Upper lobe of right lung (tissue), 1 donor: ENCODE measurements around the gene LLGL2. TPM values are rescaled to one million over a fixed set of nuclear protein-coding genes. Genes with fewer than 3 reads are reported as not detected.

Source experiments
- ATAC-seq: fragments of 200-7000 bp; cut with Tn5 transposase; one replicate; pipeline ENCODE4 v1.9.1; 2020; ENCODE audit warnings: mild to moderate bottlenecking, moderate library complexity
- DNase-seq: peaks from one replicate; pipeline ENCODE4 v3.0.0-alpha.2; 2020
- H3K27ac ChIP-seq: fragments of 200-600 bp; one replicate; pipeline ENCODE4 v1.8.0; 2022
- H3K27me3 ChIP-seq: fragments of 200-600 bp; one replicate; pipeline ENCODE4 v1.8.0; 2022; ENCODE audit warnings: mild to moderate bottlenecking
- H3K36me3 ChIP-seq: fragments of 200-600 bp; one replicate; pipeline ENCODE4 v1.8.0; 2022
- H3K4me1 ChIP-seq: fragments of 200-600 bp; one replicate; pipeline ENCODE4 v1.8.0; 2022
- H3K4me3 ChIP-seq: fragments of 200-600 bp; one replicate; pipeline ENCODE4 v1.8.0; 2022; ENCODE audit warnings: mild to moderate bottlenecking
- H3K9me3 ChIP-seq: fragments of 200-600 bp; one replicate; pipeline ENCODE4 v1.8.0; 2022
- intact Hi-C: fragments of 100-400 bp; cut with DNase I; formaldehyde crosslinking; loops from one replicate; pipeline ENCODE4 v1.11.0; 2022
- total RNA-seq: library from RNA; stranded (reverse); fragmentation: NEBNext Ultra II Directional; extraction: Animal tissue kit (Norgen Biotek cat#: 25700); gene quantifications from one replicate; pipeline ENCODE4 v1.2.1, GENCODE V29; 2021
- TF ChIP-seq, protein P1 (sequence below): fragments of 200-600 bp; IDR thresholded peaks from one replicate; pipeline ENCODE4 v1.8.0; 2022; ENCODE audit warnings: antibody characterized with exemption
- donor health status: DM: no; HTN: yes; CAD: no; lungs with severe emphysema.

Gene LLGL2
- total RNA-seq, 1 donor from 2014 or later = 133 TPM

DNA sequence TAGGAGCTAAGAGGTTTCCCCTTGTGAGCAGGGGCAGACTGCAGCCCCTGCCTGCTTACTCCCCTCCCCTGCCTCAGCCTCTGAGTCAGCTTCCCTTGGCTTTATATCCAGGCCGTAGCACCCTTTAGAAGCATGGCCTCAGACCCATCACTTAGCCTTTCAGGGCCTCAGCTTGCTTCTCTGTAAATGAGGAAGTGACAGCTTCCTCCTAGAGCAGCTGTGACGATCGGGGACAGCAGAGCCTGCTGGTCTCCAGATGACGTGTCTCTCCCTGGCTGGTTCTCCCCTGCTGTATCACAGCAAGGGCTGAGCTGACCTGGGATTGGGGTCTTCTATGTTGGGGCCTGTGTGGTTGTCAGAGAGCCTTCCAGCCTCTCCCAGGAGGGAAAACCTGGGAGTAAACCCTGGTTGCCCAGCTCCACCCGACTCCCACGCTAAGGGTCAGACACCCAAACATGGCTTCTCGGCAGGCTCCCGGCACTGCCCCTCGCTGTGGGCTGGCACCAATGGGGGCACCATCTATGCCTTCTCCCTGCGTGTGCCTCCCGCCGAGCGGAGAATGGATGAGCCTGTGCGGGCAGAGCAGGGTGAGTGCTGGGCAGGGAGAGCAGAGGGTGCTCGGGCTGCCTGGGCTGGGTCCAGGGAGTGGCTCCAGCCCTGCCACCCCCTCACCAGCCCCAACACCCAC lies 45.8 kb downstream of the LLGL2 start:
- DNase-seq = peak; percentile 67
- H3K4me3 ChIP-seq = no peak overlapping the region
- no peaks in the 10 kb centered on the region for H3K4me1 ChIP-seq
- peaks cover 6% of the 10 kb centered on the region for H3K36me3 ChIP-seq
- H3K9me3 ChIP-seq = no peaks in the 10 kb centered on the region
- H3K27ac ChIP-seq = peak overlapping the region; percentile 66
- TF ChIP-seq, protein P1, sequence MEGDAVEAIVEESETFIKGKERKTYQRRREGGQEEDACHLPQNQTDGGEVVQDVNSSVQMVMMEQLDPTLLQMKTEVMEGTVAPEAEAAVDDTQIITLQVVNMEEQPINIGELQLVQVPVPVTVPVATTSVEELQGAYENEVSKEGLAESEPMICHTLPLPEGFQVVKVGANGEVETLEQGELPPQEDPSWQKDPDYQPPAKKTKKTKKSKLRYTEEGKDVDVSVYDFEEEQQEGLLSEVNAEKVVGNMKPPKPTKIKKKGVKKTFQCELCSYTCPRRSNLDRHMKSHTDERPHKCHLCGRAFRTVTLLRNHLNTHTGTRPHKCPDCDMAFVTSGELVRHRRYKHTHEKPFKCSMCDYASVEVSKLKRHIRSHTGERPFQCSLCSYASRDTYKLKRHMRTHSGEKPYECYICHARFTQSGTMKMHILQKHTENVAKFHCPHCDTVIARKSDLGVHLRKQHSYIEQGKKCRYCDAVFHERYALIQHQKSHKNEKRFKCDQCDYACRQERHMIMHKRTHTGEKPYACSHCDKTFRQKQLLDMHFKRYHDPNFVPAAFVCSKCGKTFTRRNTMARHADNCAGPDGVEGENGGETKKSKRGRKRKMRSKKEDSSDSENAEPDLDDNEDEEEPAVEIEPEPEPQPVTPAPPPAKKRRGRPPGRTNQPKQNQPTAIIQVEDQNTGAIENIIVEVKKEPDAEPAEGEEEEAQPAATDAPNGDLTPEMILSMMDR = no peak
- intact Hi-C loops = no loop called here
- no peaks in the 10 kb centered on the region for H3K27me3 ChIP-seq
- peak; percentile 80 for ATAC-seq

DNA sequence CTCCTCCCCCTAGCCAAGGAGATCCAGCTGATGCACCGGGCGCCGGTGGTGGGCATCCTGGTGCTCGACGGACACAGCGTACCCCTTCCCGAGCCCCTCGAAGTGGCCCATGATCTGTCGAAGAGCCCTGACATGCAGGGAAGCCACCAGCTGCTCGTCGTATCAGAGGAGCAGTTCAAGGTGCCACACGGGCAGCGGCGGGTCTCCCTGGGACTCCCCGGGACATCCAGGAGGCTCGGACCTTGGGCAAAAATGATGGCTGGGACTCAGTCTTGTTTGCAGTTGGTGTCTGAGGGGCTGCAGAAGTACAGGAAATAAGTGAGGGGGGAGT lies 46.4 kb downstream of the LLGL2 start:
- H3K4me1 ChIP-seq = no peaks in the 10 kb centered on the region
- no peak for DNase-seq

DNA sequence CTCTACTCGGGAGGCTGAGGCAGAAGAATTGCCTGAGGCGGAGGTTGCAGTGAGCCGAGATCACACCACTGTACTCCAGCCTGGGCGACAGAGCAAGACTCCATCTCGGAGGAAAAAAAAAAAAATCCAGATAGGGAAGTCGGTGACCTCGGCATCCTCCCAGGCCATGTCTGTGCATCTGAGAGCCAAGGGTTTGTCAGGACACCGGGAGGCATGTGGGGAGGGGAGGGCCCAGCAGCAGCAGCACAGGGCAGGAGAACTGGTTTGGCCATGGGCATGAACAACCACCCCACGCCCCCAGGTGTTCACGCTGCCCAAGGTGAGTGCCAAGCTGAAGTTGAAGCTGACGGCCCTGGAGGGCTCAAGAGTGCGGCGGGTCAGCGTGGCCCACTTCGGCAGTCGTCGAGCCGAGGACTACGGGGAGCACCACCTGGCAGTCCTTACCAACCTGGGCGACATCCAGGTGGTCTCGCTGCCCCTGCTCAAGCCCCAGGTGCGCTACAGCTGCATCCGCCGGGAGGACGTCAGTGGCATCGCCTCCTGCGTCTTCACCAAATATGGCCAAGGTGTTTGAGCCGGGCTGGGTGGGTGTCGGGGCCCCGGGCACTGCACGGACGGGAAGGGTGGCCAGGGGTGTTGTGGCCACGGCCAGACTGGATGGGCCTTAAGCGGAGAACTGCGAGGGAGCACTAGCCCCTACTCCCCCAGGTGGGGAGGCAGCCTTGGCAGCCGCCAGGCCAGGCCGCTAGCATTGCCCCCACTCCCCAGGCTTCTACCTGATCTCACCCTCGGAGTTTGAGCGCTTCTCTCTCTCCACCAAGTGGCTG lies 47.4 kb downstream of the LLGL2 start:
- ATAC-seq (no peak), DNase-seq (peak; percentile 60)
- TF ChIP-seq, protein P1 = no peak
- no peak overlapping the region for H3K4me3 ChIP-seq
- intact Hi-C loops = no loop called here
- H3K27ac ChIP-seq = no peak overlapping the region
- no peaks in the 10 kb centered on the region for H3K9me3 ChIP-seq
- no peaks in the 10 kb centered on the region for H3K4me1 ChIP-seq
- H3K27me3 ChIP-seq = no peaks in the 10 kb centered on the region
- no peaks in the 10 kb centered on the region for H3K36me3 ChIP-seq

More for the DNA sequence above, 46.4 kb downstream of the LLGL2 start:
- intact Hi-C loops = no loop called here
- H3K9me3 ChIP-seq = no peaks in the 10 kb centered on the region
- no peaks in the 10 kb centered on the region for H3K27me3 ChIP-seq
- no peak overlapping the region for H3K4me3 ChIP-seq
- no peak for ATAC-seq
- H3K27ac ChIP-seq = peak overlapping the region; percentile 66
- H3K36me3 ChIP-seq = peaks cover 1% of the 10 kb centered on the region
- TF ChIP-seq, protein P1 = no peak

DNA sequence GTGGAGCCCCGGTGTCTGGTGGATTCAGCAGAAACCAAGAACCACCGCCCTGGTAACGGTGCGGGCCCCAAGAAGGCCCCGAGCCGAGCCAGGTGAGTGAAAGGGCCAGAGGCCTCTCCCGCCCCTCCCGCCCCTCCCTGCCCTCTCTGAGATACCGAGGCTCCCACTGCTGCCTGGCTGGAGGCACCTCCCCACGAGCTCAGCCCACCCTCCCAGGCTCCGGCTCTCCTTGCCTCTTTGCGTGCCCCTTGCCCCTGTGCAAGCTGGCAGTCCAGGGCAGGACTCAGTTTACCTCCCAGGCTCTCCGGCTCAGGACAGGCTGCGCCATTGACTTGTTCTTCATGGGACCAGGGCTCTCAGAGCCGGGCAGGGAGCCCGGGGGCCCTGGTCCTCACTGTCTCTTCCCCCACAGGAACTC lies 48.1 kb downstream of the LLGL2 start:
- TF ChIP-seq, protein P1 = no peak
- intact Hi-C loops = no loop called here
- Histone ChIP-seq H3K27me3 (no peaks in the 10 kb centered on the region), H3K4me1 (no peaks in the 10 kb centered on the region), H3K4me3 (no peak overlapping the region), H3K27ac (no peak overlapping the region), H3K9me3 (no peaks in the 10 kb centered on the region), H3K36me3 (no peaks in the 10 kb centered on the region)
- DNase-seq (no peak), ATAC-seq (no peak)

DNA sequence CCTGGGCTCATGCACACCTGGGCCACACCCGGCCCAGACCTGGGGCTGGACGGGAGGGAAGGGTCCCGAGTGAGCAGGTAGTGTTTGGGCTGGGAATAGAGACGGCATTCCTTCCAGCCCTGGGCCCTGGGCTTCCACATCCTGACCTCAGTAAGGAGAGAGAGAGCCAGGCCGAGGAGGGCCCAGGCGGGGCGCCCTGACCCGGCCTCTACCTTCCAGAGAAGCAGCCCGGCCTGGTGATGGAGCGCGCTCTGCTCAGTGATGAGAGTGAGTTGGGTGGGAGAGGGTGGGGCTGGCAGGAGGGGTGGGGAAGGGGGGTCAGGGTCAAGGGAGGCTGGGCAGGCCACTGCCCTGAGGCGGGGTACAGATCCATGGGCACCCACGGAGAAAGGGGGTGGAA lies 48.5 kb downstream of the LLGL2 start:
- no peaks in the 10 kb centered on the region for H3K4me1 ChIP-seq
- no peaks in the 10 kb centered on the region for H3K36me3 ChIP-seq
- no peak overlapping the region for H3K4me3 ChIP-seq
- DNase-seq (no peak), ATAC-seq (no peak)
- TF ChIP-seq, protein P1 = no peak
- no peaks in the 10 kb centered on the region for H3K27me3 ChIP-seq
- intact Hi-C loops = no loop called here
- H3K9me3 ChIP-seq = no peaks in the 10 kb centered on the region
- H3K27ac ChIP-seq = no peak overlapping the region
